ENCODE measurements around the gene TRMT61A. TPM values are rescaled to one million over a fixed set of nuclear protein-coding genes. Genes with fewer than 3 reads are reported as not detected.

The TRMT61A gene
- total RNA-seq, 1 donor from 2014 or later, result 13.7 TPM

DNA sequence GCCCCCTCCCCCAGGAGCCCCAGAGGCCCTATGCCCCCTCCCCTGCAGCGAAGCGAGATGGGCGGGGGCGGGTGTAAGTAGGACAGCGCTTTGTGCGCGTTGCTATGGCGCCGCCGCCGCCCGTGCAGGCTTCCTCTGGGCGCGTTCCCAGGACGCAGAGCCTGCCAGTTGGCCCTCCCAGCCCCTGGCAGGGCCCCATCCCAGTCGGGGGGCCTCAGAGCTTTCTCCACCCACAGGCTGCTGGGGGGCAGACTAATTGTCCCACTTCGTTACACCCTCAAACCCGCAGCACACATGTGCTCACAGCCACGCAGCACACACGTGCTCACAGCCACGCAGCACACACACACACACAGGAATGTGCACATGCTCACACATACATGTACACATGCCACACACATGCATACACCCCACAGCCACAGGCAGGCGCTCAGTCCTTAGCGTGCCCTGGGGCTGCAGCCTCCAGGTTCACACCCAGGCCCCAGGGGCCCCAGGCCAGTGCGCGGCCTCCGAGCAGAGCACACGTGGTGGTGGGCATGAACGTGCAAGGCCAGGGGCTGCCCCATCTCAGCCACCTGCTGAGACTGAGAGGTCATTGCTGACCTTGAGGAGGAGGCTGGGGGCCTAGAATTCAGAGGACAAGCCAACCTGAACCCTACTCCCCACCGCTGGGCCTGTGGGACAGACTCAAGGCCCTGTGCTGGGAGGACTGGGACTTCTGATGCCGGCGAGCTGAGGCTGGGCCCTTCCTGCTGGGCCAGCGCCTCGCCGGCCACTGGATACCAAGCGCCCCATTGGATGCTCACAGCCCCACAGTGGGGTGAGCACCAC, 15.6 kb downstream of the TRMT61A start:
- no peak overlapping the region for H3K4me3 Mint-ChIP-seq (ENCODE audit: low read depth)
- H3K4me1 Mint-ChIP-seq (ENCODE audit: low read depth), result no peaks in the 10 kb centered on the region
- no peak for DNase-seq (ENCODE audit: low spot score)
- no peaks in the 10 kb centered on the region for H3K36me3 Mint-ChIP-seq (ENCODE audit: low read depth)
- no peaks in the 10 kb centered on the region for H3K27me3 Mint-ChIP-seq (ENCODE audit: low read depth)
- no peaks in the 10 kb centered on the region for H3K9me3 Mint-ChIP-seq
- intact Hi-C loops (cut with micrococcal nuclease), result no loop called here
- no peak overlapping the region for H3K27ac Mint-ChIP-seq

GRCh38 chr14:103545219-103545914, 16.4 kb downstream of the TRMT61A start:
- no peak for DNase-seq (ENCODE audit: low spot score)
- Mint-ChIP-seq H3K4me3 (ENCODE audit: low read depth) (no peak overlapping the region), H3K27ac (no peak overlapping the region), H3K4me1 (ENCODE audit: low read depth) (no peaks in the 10 kb centered on the region), H3K27me3 (ENCODE audit: low read depth) (no peaks in the 10 kb centered on the region), H3K36me3 (ENCODE audit: low read depth) (no peaks in the 10 kb centered on the region), H3K9me3 (no peaks in the 10 kb centered on the region)
- intact Hi-C loops (cut with micrococcal nuclease), result no loop called here

GRCh38 chr14:103545915-103546651, 17.1 kb downstream of the TRMT61A start:
- H3K4me1 Mint-ChIP-seq (ENCODE audit: low read depth), result no peaks in the 10 kb centered on the region
- no peak overlapping the region for H3K27ac Mint-ChIP-seq
- intact Hi-C loops (cut with micrococcal nuclease), result loop anchor here (1.0 kb wide), 2 partner anchors 28 to 46 kb away; no protein-coding TSS in a partner anchor
- H3K4me3 Mint-ChIP-seq (ENCODE audit: low read depth), result no peak overlapping the region
- no peak for DNase-seq (ENCODE audit: low spot score)
- no peaks in the 10 kb centered on the region for H3K9me3 Mint-ChIP-seq
- H3K36me3 Mint-ChIP-seq (ENCODE audit: low read depth), result no peaks in the 10 kb centered on the region
- no peaks in the 10 kb centered on the region for H3K27me3 Mint-ChIP-seq (ENCODE audit: low read depth)

GRCh38 chr14:103546652-103547454, 17.9 kb downstream of the TRMT61A start:
- Mint-ChIP-seq H3K36me3 (ENCODE audit: low read depth) (no peaks in the 10 kb centered on the region), H3K27ac (no peak overlapping the region), H3K4me3 (ENCODE audit: low read depth) (no peak overlapping the region), H3K27me3 (ENCODE audit: low read depth) (no peaks in the 10 kb centered on the region), H3K4me1 (ENCODE audit: low read depth) (no peaks in the 10 kb centered on the region), H3K9me3 (no peaks in the 10 kb centered on the region)
- intact Hi-C loops (cut with micrococcal nuclease), result loop anchor here (1.0 kb wide), 2 partner anchors 29 to 47 kb away; no protein-coding TSS in a partner anchor
- DNase-seq (ENCODE audit: low spot score), result peak; percentile 59

DNA sequence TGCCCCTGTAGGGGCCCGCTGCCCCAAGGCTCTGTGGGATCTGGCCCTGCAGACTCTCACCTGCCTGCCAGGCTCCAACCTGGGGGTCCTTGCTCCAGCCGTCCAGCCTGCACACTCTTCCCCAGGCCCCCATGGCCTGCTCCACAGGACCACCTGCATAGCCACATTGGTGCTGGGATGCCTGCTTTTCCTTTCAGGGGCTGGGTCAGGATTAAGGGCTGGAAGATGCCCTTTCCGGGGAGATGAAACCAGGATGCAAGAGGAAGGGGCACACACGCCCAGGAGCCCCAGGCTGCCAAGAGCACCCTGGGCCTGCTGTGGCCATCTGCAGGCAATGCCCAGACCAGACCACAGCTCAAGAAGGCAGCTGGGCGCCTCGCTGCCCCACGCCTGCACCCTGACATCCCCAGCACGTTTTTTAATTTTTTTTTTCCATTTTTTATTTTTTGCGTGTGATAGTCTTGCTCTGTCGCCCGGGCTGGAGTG, 18.5 kb downstream of the TRMT61A start:
- H3K9me3 Mint-ChIP-seq, result no peaks in the 10 kb centered on the region

DNA sequence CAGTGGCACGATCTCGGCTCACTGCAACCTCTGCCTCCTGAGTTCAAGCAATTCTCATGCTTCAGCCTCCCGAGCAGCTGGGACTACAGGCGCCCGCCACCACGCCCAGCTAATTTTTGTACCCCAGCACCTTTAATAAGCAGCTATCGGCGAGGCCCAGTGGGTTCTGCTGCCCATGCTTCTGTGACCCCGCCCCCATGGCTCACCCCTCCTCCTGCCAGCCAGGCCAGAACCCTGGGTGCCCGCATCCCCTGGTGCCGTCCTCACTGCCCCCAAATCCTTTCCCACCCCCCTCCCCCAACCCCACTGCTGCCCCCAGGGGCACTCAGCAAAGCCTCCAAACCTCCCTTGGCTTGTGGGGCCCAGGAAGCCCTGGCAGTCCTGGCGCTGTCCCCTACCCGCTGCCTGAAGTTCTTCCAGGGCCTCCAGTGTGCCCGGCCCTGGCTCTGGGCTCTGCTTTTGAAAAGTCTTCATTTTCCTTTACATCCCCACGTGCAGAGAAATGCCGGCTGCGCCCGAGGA, 19.0 kb downstream of the TRMT61A start:
- Mint-ChIP-seq H3K27ac (no peak overlapping the region), H3K4me3 (ENCODE audit: low read depth) (no peak overlapping the region)

More for the DNA sequence above, 18.5 kb downstream of the TRMT61A start:
- Mint-ChIP-seq H3K27me3 (ENCODE audit: low read depth) (no peaks in the 10 kb centered on the region), H3K27ac (no peak overlapping the region), H3K36me3 (ENCODE audit: low read depth) (no peaks in the 10 kb centered on the region), H3K4me1 (ENCODE audit: low read depth) (no peaks in the 10 kb centered on the region), H3K4me3 (ENCODE audit: low read depth) (no peak overlapping the region)
- intact Hi-C loops (cut with micrococcal nuclease), result no loop called here
- no peak for DNase-seq (ENCODE audit: low spot score)

GRCh38 chr14:103548463-103549351, 19.7 kb downstream of the TRMT61A start:
- Mint-ChIP-seq H3K9me3 (no peaks in the 10 kb centered on the region), H3K36me3 (ENCODE audit: low read depth) (no peaks in the 10 kb centered on the region), H3K27ac (no peak overlapping the region), H3K4me1 (ENCODE audit: low read depth) (no peaks in the 10 kb centered on the region), H3K27me3 (ENCODE audit: low read depth) (no peaks in the 10 kb centered on the region), H3K4me3 (ENCODE audit: low read depth) (no peak overlapping the region)
- intact Hi-C loops (cut with micrococcal nuclease), result no loop called here
- no peak for DNase-seq (ENCODE audit: low spot score)

More for the DNA sequence above, 19.0 kb downstream of the TRMT61A start:
- Mint-ChIP-seq H3K9me3 (no peaks in the 10 kb centered on the region), H3K36me3 (ENCODE audit: low read depth) (no peaks in the 10 kb centered on the region), H3K27me3 (ENCODE audit: low read depth) (no peaks in the 10 kb centered on the region), H3K4me1 (ENCODE audit: low read depth) (no peaks in the 10 kb centered on the region)
- intact Hi-C loops (cut with micrococcal nuclease), result no loop called here
- DNase-seq (ENCODE audit: low spot score), result no peak

DNA sequence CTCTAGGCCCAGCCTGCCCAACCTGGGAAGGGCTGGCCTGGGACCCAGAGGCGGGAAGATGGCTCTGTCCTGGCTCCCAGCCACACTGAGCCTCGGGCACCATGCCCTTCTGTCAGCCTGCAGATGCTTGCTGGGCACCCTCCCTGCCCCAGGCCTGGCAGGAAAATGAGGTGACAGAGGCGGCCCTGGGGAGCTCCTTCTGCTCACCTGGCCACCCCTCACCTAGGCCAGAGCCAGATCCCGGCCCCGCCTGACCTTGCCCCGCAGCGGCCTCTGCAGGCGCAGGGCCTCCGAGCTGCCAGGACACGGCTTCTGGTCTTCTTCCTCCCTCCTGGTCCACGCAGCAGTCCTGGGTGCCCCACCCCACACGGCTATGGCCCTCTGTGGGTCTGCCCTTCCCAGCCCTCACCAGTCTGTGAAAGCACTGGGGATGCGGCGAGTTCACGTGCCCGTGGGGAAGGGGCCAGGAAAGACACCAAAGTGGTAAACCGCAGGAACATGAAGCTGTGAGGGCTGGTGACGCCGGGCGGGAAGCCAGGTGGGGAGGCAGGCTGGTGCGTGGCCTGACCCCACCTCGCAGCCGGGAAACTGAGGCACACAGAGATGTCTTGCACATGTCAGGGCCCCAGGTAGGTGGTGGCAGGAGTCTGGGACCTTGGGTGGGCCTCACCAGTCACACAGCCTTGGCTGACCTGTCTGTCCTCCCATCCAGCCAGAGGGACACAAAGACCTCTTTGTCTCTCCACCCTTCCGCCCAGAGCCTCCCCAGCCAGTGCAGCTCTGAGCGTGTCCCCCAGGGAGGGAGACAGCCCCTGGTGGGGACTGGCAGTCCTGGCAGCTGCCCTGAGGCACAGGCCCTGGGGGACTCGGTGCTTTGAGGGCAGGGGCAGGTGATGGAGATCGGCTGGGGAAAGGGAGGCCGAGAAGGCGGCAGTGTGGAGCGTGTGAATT, 20.6 kb downstream of the TRMT61A start:
- no peaks in the 10 kb centered on the region for H3K9me3 Mint-ChIP-seq
- no peaks in the 10 kb centered on the region for H3K4me1 Mint-ChIP-seq (ENCODE audit: low read depth)
- no peaks in the 10 kb centered on the region for H3K27me3 Mint-ChIP-seq (ENCODE audit: low read depth)
- H3K36me3 Mint-ChIP-seq (ENCODE audit: low read depth), result peaks cover under 1% of the 10 kb centered on the region
- no peak overlapping the region for H3K27ac Mint-ChIP-seq
- intact Hi-C loops (cut with micrococcal nuclease), result no loop called here
- no peak for DNase-seq (ENCODE audit: low spot score)
- H3K4me3 Mint-ChIP-seq (ENCODE audit: low read depth), result no peak overlapping the region

- peaks cover 7% of the 10 kb centered on the region for H3K36me3 Mint-ChIP-seq (ENCODE audit: low read depth)
- no peak overlapping the region for H3K4me3 Mint-ChIP-seq (ENCODE audit: low read depth)
- no peak overlapping the region for H3K27ac Mint-ChIP-seq
- H3K27me3 Mint-ChIP-seq (ENCODE audit: low read depth), result no peaks in the 10 kb centered on the region
- H3K4me1 Mint-ChIP-seq (ENCODE audit: low read depth), result no peaks in the 10 kb centered on the region
- no peaks in the 10 kb centered on the region for H3K9me3 Mint-ChIP-seq
- intact Hi-C loops (cut with micrococcal nuclease), result no loop called here
- no peak for DNase-seq (ENCODE audit: low spot score)
These were observed 21.7 kb downstream of the TRMT61A start for GRCh38 chr14:103550451-103551337.

- no peaks in the 10 kb centered on the region for H3K9me3 Mint-ChIP-seq
- peaks cover 7% of the 10 kb centered on the region for H3K36me3 Mint-ChIP-seq (ENCODE audit: low read depth)
- H3K4me3 Mint-ChIP-seq (ENCODE audit: low read depth), result no peak overlapping the region
- H3K4me1 Mint-ChIP-seq (ENCODE audit: low read depth), result no peaks in the 10 kb centered on the region
- H3K27ac Mint-ChIP-seq, result no peak overlapping the region
- intact Hi-C loops (cut with micrococcal nuclease), result no loop called here
- H3K27me3 Mint-ChIP-seq (ENCODE audit: low read depth), result no peaks in the 10 kb centered on the region
- no peak for DNase-seq (ENCODE audit: low spot score)
These were observed 22.4 kb downstream of the TRMT61A start for GRCh38 chr14:103551338-103551762.
